Testis (tissue), 2 donors: ENCODE data around the gene ZNF79.

Experiments
- POLR2A ChIP-seq: fragments of 450-650 bp; IDR thresholded peaks from one replicate; pipeline ENCODE4 v1.6.1; 2017; ENCODE audit warnings: antibody characterized with exemption, mild to moderate bottlenecking, moderate library complexity
- TF ChIP-seq, protein P1 (sequence below), 3 experiments: fragments of 450-650 bp in 2 of 3; fragments of 200-600 bp in 1 of 3; sonication (generic) in 1 of 3; IDR thresholded peaks; one replicate each; pipeline ENCODE4 v1.5.1; 2016 to 2019; ENCODE audit warnings: antibody characterized with exemption in 3 of 3, mild to moderate bottlenecking in 2 of 3, moderate library complexity in 1 of 3

GRCh38 chr9:127445851-127446712, 21.9 kb downstream of the ZNF79 start:
- TF ChIP-seq, protein P1, sequence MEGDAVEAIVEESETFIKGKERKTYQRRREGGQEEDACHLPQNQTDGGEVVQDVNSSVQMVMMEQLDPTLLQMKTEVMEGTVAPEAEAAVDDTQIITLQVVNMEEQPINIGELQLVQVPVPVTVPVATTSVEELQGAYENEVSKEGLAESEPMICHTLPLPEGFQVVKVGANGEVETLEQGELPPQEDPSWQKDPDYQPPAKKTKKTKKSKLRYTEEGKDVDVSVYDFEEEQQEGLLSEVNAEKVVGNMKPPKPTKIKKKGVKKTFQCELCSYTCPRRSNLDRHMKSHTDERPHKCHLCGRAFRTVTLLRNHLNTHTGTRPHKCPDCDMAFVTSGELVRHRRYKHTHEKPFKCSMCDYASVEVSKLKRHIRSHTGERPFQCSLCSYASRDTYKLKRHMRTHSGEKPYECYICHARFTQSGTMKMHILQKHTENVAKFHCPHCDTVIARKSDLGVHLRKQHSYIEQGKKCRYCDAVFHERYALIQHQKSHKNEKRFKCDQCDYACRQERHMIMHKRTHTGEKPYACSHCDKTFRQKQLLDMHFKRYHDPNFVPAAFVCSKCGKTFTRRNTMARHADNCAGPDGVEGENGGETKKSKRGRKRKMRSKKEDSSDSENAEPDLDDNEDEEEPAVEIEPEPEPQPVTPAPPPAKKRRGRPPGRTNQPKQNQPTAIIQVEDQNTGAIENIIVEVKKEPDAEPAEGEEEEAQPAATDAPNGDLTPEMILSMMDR (IDR thresholded peaks at IDR 0.05): no peak
- no peak for TF ChIP-seq POLR2A
